Measurements from ENCODE around the gene IL20.

DNA sequence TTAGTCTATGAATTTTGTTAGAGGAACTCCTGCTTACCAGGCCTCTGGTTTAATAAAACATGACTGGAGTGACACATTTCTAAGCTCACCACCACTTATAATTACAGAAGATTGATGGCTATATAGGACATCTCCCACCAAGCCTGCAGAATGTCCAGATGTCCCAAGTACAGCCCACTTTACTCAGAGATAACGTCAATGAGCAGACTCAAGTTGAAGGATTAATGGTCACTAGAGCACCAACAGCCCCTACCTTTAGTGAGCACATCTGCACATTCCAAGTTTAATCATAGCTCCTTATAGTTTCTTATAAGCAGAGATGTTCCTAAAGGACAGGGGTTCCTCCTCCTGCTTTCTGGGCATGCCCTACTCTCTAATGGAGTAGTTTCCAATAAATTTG lies 37.4 kb upstream of the IL20 start:
- TF ChIP-seq, protein P1, sequence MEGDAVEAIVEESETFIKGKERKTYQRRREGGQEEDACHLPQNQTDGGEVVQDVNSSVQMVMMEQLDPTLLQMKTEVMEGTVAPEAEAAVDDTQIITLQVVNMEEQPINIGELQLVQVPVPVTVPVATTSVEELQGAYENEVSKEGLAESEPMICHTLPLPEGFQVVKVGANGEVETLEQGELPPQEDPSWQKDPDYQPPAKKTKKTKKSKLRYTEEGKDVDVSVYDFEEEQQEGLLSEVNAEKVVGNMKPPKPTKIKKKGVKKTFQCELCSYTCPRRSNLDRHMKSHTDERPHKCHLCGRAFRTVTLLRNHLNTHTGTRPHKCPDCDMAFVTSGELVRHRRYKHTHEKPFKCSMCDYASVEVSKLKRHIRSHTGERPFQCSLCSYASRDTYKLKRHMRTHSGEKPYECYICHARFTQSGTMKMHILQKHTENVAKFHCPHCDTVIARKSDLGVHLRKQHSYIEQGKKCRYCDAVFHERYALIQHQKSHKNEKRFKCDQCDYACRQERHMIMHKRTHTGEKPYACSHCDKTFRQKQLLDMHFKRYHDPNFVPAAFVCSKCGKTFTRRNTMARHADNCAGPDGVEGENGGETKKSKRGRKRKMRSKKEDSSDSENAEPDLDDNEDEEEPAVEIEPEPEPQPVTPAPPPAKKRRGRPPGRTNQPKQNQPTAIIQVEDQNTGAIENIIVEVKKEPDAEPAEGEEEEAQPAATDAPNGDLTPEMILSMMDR (IDR thresholded peaks at IDR 0.05), result no peak
- TF ChIP-seq POLR2A (IDR thresholded peaks at IDR 0.05), result no peak

Data from testis (tissue), 2 donors.